HS-27A (cell line): ENCODE data around the gene LMTK3.
A peak's percentile ranks its signal among the peaks of the same experiment; 100 is the strongest.
"Not testable (repeated sequence)": the region's sequence is repeated elsewhere in the genome, so short reads cannot be mapped to it uniquely, and the experiment has no call there.

ENCODE experiments used
- DNase-seq: peaks from one replicate; pipeline ENCODE4 v3.0.0-alpha.2; 2012; ENCODE audit warnings: low read depth, missing footprints

The LMTK3 gene

DNA sequence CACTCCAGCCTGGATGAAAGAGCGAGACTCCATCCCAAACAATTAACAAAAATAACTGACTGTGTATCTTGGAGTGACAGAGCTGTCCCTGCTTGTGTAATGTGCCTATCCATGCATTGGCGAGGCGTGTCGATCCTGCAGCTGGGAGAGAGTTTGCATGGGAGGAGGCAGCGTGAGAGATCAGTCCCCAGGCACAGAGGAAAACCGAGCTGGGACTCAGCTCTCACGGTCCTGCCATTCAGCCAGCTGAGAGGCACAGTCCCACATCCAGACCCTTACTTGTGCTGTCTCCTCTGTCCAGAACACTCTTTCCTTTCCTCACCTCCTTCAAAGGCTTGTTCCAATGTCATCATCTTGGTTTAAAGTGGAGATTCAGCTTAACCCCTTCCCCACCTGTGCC lies 28.5 kb upstream of the LMTK3 start:
- DNase-seq = no peak

DNA sequence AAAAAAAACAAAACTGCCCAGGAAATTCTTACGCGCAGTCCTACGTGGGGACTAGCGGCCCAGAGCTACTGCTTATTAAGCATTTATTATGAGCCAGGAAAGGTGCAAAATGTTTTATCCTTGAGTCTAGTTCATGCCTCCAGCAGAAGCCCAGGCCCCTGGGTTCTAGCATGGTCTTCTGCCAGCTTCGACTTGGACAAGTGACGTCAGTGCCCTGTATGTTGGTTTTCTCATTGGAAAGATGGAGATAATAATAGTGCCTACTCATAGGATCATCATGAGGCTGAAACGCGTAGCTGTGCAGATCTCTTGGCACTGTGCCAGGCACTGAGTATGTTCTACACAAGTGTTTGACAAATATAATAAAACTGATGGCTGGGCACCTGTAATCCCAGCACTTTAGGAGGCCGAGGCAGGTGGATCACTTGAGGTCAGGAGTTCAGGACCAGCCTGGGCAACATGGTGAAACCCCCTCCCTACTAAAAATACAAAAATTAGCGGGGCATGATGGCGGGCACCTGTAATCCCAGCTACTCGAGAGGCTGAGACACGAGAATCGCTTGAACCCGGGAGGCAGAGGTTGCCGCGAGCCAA lies 28.0 kb upstream of the LMTK3 start:
- DNase-seq = peak; percentile 66

DNA sequence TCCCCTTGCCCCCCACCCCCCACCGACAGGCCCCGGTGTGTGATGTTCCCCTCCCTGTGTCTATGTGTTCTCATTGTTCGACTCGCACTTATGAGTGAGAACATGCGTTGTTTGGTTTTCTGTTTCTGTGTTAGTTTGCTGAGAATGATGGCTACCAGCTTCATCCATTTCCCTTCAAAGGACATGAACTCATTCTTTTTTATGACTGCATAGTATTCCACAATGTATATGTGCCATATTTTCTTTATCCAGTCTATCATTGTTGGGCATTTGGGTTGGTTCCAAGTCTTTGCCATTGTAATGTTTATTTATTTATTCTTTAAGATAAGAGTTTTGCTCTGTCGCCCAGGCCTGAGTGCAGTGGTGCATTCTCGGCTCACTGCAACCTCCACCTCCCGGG lies 26.4 kb upstream of the LMTK3 start:
- not testable (repeated sequence) for DNase-seq

DNA sequence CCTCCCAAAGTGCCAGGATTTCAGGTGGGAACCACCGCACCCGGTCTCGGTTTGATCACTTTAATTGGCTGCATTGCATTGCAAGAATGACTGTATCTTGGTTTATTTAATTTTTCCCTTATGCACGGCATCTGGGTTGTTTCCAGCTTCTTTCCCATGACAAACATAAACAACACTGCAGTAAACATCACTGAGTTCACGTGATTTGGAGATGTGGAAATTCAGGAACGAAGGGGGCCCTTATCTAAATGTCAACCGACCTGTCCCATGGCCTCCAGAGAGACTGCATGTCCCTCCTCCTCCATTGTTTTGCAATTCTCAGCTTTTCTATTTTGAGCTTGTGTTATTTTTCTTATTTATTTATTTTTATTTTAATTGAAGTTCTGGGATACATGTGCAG lies 25.9 kb upstream of the LMTK3 start:
- no peak for DNase-seq

DNA sequence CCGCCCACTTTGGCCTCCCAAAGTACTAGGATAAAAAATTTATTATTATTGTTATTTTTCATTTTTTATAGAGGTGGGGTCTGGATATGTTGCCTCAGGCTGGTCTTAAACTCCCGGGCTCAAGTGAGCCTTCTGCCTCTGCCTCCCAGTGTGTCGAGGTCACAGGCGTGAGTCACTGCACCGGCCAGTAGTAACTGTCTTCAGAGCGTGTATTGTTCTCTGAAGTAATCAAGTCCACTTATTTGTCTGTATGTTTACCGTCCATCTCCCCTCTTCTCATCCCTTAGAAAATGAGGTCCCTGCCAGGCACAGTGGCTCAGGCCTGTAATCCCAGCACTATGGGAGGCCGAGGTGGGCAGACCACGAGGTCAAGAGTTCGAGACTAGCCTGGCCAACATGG lies 22.1 kb upstream of the LMTK3 start:
- DNase-seq = no peak

DNA sequence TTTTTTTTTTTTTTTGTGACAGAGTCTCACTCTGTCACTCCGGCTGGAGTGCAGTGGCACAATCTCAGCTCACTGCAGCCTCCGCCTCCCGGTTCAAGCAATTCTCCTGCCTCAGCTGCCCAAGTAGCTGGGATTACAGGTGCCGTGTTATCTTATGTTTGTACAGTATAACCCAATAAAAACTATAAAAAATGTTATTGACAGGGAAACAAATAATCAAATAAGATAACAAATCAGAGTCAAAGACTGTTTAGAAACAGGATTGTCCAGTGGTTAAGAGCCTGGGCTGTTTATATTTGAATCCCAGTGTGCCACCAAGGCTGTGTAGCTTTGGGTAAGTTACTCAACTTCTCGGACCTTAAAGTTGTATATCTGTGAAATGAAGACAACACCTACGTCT lies 19.1 kb upstream of the LMTK3 start:
- no peak for DNase-seq

DNA sequence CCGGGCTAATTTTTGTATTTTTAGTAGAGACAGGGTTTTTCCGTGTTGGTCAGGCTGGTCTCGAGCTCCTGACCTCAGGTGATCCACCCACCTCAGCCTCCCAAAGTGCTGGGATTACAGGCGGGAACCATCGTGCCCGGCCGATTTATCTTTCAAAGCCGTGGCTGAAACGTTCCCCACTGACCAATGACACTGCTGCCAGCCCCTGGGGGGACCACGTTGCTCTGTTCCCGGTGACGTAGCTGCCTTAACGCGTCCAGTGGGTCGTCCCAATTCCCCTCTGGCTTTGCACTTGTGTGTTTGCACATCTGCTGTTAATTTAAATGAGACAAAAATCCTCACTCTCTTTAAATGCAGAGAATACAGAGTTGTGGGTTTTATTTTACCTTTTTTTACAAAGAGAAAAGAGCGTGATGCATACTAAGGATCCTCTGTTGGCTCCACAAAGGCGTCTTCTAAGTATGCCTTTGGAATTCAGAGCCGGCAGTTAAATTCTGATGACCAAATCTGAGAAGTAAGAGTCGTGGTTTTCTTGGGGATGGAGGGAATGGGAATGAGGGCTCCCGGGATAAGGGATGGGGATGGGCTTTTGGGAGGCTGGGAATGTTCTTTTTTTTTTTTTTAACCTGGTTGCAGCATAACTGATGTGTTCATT lies 18.6 kb upstream of the LMTK3 start:
- no peak for DNase-seq

DNA sequence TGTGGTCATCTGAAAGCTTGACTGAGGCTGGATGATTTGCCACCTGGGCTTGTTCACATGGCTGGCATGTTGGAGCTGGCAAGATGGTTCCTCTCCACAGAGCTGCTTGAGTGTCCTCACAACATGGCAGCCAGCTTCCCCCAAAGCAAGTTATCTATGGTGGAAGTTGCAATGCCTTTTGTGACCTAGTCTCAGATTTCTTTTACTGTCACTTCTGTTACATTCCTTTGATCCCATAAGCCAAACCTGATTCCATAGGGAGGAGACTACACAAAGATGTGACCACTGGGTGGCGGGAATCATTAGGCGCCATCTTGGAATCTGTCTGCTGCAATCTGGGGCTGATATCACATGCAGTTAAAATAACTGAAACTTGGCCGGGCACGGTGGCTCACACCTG lies 17.5 kb upstream of the LMTK3 start:
- no peak for DNase-seq

DNA sequence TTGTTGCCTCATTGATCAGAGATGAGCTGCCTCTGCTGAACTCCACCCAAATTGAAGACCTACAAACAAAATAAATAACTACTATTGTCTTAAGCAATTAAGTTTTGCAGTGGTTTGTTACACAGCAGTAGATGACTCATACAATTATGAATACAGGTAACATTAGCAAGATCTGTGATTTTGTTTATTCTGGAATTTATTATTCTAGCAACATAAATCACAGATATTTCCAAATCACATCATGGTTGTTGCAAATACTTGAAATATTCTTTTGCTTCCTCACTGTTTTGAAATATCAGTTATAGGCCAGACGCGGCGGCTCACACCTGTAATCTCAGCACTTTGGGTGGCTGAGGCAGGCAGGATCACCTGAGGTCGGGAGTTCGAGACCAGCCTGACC lies 13.1 kb upstream of the LMTK3 start:
- no peak for DNase-seq

DNA sequence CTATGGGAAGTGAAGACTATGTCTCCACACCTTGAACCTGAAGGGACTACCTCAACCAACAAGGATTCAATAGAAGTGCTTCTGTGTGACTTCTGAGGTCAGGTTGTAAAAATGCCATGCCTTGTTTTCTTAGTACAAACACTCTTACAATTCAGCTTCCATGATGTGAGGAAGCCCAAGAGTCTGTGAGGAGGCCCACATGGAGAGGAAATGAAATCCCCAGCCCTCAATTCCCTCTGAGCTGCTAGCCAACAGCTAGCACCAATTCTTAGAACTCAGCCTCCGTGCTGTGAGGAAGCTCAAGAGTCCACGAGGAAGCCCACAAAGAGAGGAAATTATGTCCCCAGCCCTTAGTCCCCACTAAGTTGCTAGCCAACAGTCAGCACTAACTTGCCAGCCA lies 12.6 kb upstream of the LMTK3 start:
- DNase-seq = no peak

DNA sequence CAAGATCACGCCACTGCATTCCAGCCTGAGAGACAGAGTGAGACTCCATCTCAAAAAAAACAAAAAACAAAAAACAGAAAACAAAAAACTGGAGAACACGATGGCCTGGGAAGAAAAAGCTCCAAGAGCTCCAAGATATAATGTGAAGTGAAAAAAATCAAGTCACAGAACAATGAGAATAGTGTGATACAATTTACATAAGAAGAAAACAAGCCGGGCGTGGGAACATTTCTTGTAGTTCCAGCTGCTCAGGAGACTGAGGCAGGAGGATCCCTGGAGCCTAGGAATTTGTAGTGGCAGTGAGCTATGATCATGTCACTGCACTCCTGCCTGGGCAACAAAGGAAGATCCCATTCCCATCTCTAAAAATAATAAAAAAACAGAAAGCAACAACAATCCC lies 8.5 kb upstream of the LMTK3 start:
- DNase-seq = no peak

DNA sequence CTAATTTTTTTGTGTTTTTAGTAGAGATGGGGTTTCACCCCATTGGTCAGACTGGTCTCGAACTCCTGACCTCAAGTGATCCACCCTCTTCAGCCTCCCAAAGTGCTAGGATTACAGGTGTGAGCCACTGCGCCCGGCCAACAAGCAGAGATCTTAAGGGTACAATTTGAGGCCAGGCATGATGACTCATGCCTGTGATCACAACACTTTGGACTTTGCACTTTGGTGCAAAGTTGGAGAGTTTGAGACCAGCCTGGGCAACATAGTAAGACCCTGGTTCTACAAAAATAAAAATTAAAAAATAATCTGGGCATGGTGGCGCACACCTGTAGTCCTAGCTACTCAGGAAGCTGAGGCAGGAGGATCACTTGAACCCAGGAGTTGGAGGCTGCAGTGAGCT lies 7.8 kb upstream of the LMTK3 start:
- DNase-seq = not testable (repeated sequence)

DNA sequence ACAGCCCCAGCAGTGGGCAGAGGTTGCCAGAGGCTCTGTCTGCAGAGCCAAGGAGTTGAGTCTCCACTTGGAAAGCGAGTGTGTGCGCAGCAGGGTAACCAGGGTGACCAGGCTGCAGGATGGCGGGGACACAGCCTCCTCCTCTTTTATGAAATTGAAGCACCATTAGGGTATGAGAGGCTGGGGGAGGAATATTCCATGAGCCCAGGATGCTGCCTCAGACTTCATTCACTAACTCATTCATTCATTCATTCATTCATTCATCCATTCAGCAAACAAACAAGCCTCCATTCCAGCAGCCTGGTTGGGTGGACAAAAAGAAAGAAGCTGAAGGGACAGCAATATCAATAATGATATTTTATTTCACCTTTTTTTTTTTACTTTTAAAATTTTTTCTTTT lies 6.6 kb upstream of the LMTK3 start:
- DNase-seq = no peak

DNA sequence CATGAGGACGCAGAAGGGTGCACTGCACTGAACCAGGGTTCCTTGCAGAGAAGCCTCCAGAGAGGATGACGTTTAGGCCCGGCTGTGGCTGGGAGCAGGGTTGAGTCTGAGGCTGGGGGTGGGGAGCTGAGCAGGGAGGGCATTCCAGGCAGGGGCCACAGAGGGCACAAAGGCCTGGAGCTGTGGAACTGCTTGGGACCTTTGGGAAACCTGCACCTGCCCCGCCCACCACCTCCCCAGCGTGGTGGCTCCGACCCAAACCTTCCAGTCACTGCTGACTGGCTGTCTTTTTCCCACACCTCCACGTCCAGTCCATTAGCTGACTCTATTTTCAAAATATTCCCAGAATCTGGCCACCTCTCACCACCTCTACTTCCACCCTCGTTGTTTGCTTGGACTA lies 4.9 kb upstream of the LMTK3 start:
- no peak for DNase-seq

DNA sequence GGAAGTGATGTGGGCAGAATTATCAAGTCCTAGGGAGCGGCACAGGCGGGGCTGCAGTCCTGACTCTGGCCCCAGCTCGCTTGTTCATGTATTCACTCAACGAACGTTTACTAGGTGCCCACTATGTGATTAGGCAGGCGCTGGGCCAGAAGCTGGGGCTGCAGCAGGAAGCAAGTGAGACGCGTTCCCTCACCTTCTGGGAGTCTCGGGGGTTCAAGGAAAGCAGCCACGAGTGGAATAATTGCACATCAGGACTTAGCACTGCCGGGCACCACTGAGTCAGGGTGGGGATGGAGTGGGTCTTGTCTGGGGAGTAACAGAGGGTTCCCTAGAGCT lies 2.5 kb upstream of the LMTK3 start:
- DNase-seq = no peak

DNA sequence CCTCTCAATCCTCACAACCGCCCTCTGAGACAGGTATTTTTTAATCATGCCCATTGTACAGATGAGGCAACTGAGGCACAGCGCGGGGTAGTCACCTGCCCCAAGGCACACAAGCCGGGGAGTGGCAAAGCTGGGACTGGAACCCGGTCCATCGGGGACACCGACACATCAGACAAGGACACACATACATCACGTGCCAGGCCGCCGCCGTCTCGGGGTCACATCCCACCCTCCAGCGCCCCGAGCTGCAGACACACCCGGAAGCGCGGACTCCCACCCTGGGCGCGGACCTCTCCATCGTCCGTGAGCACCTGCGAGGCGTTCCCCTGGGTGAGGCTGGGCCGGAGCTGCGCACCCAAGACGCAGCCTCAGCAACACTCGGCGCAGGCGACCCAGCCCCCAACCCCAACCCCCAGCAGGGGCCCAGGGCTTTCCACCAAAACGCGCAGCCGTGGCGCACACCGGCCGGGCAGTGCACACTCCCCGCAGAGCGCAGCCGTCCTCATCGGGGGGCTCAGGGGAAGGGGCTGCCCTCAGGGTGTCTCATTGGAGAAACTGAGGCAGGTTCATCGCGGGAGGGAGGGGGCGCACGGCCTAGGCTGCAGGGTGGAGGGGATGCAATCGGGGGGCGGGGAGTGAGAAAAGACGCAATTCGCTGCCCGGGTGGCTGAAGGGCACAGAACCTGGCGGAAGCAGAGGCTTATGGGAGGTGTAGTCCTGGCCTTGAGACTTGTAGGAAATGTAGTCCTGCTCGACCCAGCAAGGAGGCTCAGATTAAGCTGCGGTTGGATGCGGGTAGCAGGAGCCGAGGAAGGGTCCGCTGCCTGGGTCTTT lies 1.9 kb upstream of the LMTK3 start:
- no peak for DNase-seq

DNA sequence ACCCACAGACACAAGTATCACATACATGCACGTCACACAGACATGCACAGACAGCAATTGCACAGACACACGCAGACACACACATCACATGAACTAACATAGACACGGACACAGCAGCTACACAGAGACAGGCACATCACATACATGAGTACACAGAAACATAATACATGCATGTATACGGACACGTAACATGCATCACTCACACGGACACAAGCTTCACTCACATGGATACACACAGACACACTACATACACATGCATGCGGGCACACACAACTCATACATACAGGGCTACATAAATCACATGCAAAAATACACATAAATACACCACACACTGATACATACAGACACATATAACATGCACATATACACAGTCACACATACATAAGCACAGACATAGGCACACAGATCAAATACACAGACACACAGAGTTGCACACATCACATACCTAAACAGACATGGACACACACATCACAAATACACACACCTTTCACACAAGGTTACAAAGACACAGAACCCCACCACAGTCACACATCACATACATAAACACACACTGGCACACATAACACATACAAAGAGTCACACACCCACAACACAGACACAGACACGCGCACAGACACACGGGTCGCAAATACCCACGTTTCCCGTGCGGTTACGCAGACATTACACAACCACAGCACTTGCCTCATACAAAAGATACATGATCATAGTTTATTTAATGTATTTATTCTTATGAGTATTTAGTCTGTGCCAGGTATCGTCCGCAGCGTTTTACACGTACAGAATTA lies 1.1 kb upstream of the LMTK3 start:
- no peak for DNase-seq

DNA sequence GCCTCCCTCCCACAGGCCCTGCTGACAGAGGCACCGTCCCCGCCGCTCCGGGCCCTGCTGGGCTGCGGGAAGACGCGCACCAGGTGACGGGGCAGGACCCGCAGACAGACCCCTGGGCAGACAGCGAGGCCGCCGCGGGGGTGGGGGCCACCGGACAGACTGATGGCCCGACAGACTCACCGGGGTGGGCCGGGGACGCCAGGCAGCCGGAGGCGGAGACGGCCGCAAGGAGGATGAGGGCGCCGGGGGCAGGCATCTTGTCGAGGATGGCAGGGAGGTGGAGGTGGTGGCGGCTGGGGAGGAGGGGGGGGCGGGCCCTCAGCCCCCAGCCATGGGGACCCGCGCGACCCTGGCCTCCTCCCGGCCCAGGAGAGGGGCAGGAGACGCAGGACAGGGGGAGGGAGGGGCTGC lies 309 bp downstream of the LMTK3 start:
- DNase-seq = no peak

DNA sequence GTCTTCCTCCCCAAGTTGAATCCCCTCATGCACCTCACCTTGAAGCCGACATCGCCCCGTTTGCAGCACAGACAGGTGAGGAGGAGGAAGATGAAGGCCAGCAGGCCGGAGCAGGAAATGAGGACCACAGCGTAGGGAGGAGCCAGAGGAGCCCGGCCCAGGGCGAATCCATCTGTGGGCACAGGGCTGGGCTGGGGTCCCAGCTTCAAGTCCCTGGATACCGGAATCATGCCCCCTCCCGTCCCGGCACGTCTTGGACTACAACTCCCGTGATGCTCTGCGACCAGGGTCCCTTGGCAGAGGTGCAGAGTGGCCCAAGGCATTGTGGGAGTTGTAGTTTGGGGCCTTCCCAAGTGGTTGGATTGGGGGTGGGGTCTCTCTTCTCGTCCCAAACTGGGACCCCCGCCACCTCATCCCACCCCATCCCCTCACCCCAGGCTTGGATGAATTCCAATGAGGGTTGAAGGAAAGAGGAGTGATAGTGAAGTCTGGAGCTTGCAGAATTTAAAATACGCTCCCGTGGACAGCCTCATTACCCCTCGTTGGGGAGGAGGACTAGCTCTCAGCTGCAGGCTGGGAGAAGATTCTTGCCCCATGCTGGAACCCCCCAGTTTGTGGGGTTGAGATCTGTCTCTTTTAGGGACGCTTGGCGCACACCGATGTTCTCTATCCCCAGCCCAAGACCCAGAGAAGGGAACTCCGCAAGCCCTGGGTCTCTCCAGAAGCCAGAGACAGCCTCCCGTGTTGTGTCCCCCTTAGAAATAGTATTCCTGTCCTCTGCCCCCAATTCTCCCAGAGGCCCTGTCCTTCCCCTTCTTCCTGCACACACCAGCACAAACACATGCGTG lies 990 bp downstream of the LMTK3 start:
- no peak for DNase-seq

DNA sequence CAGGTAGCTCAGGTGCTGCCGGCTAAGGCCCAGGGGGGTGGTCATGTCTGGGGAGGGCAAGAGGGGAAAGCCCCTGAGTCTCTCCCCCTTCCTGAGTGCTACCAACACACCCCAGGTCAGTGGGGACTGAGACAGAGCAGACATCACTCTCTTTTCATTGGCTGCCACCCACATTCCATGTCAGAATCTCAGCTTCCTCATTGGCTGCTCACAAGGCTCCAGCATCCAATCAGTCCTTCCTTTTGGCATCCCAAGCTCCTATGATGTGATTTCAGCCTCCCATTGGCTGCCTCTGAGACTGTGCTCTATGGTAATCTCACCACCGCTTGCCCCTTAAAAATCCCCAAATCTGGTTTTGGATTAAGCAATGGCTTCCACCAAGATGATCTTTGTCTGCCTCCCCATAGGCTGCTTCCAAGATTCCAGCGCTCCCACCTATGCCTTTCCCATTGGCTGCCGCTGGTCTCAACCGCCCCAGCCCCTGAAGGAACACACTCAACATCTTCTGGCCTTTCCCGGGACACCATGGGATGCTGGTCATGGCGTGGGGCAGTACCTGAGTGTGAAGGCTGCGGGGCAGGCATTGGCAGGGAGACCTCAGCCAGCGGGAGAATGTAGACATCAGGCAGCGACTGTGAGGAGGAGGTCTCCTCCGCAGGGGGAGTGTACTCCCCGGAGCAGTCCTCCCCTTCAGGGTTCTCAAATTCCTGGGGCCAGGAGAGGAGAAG lies 2.0 kb downstream of the LMTK3 start:
- DNase-seq = no peak

DNA sequence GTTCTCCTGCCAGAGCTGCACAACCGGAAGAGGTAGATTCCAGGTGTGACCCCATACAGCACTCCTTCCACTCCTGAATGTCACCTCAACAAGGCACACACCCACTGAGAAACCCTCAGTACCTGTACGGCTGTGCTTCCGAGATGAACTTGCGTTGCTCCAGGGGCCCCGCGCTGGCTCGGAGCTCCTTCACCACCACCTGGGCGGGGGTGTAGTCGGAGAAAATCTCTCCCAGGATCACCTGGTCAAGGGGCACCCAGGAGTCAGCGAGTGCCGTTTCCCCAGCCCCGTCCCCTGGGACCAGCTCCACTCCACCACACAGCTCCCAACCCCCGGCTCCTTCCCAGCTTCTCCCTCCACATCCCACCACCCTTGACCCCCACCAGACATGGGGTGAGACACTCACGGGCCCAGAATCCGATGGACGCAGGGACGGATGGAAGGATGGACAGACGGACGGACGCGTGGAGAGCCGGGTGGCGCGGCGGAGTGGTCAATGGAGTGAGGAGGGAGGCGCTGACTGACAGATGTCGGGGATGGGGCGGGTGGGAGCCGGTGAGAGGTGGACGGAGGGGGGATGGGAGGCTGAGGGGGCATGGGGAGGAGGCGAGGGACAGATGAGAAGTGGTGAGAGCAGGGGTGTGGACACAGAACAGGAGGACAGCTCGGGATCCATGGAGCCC lies 2.8 kb downstream of the LMTK3 start:
- no peak for DNase-seq
